ENCODE data around the gene ACAA2. TPM values are rescaled to one million over a fixed set of nuclear protein-coding genes. Genes with fewer than 3 reads are reported as not detected.

The ACAA2 gene
- total RNA-seq, 1 experiment from 2014 or later, result 18.2 TPM

DNA sequence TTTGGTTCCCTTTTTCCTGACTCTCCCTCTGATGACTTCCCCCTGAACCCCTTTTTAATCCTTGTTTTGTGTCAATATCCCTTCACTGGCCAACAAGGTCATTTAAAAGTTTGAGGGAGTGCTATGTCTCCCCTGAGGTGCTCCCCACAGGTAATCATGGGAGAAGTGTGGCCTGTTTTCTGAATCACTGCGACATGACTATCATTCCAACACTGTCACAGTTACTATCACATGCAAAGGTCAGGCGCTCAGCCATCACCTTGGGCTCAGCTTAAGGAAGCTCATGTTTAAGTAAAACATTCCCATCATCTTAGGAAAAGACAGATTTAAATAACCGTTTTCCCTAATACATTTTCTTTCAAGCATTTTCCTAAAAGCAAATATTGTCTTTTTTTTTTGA, 20.9 kb upstream of the ACAA2 start:
- no peaks in the 10 kb centered on the region for H3K9me3 ChIP-seq (ENCODE audit: control insufficient read depth in 1 of 2, insufficient read depth in 1 of 2, low read depth in 1 of 2, low read length in 2 of 2)
- TF ChIP-seq, protein P1, sequence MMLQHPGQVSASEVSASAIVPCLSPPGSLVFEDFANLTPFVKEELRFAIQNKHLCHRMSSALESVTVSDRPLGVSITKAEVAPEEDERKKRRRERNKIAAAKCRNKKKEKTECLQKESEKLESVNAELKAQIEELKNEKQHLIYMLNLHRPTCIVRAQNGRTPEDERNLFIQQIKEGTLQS (IDR thresholded peaks at IDR 0.05), result no peak
- TF ChIP-seq CEBPB (IDR thresholded peaks at IDR 0.05; ENCODE audit: low read depth) (no peak), EZH2phosphoT487 (IDR thresholded peaks at IDR 0.05; ENCODE audit: borderline replicate concordance) (no peak), SP1 (IDR thresholded peaks at IDR 0.05; ENCODE audit: low read depth) (no peak), SIN3A (IDR thresholded peaks at IDR 0.05; ENCODE audit: low read depth) (no peak), EZH2 (IDR thresholded peaks at IDR 0.05) (no peak), RAD21 (IDR thresholded peaks at IDR 0.05; ENCODE audit: low read depth) (no peak), YY1 (IDR thresholded peaks at IDR 0.05; ENCODE audit: extremely low read depth, insufficient replicate concordance, low read depth, low read length) (no peak), FOSL1 (IDR thresholded peaks at IDR 0.05; ENCODE audit: low read depth) (no peak), ZFX (IDR thresholded peaks at IDR 0.05) (no peak)
- TF ChIP-seq, protein P2, sequence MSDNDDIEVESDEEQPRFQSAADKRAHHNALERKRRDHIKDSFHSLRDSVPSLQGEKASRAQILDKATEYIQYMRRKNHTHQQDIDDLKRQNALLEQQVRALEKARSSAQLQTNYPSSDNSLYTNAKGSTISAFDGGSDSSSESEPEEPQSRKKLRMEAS (IDR thresholded peaks at IDR 0.05), result no peak
- TF ChIP-seq, protein P3, sequence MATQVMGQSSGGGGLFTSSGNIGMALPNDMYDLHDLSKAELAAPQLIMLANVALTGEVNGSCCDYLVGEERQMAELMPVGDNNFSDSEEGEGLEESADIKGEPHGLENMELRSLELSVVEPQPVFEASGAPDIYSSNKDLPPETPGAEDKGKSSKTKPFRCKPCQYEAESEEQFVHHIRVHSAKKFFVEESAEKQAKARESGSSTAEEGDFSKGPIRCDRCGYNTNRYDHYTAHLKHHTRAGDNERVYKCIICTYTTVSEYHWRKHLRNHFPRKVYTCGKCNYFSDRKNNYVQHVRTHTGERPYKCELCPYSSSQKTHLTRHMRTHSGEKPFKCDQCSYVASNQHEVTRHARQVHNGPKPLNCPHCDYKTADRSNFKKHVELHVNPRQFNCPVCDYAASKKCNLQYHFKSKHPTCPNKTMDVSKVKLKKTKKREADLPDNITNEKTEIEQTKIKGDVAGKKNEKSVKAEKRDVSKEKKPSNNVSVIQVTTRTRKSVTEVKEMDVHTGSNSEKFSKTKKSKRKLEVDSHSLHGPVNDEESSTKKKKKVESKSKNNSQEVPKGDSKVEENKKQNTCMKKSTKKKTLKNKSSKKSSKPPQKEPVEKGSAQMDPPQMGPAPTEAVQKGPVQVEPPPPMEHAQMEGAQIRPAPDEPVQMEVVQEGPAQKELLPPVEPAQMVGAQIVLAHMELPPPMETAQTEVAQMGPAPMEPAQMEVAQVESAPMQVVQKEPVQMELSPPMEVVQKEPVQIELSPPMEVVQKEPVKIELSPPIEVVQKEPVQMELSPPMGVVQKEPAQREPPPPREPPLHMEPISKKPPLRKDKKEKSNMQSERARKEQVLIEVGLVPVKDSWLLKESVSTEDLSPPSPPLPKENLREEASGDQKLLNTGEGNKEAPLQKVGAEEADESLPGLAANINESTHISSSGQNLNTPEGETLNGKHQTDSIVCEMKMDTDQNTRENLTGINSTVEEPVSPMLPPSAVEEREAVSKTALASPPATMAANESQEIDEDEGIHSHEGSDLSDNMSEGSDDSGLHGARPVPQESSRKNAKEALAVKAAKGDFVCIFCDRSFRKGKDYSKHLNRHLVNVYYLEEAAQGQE (IDR thresholded peaks at IDR 0.05; ENCODE audit: low read depth), result no peak
- TF ChIP-seq, protein P4, sequence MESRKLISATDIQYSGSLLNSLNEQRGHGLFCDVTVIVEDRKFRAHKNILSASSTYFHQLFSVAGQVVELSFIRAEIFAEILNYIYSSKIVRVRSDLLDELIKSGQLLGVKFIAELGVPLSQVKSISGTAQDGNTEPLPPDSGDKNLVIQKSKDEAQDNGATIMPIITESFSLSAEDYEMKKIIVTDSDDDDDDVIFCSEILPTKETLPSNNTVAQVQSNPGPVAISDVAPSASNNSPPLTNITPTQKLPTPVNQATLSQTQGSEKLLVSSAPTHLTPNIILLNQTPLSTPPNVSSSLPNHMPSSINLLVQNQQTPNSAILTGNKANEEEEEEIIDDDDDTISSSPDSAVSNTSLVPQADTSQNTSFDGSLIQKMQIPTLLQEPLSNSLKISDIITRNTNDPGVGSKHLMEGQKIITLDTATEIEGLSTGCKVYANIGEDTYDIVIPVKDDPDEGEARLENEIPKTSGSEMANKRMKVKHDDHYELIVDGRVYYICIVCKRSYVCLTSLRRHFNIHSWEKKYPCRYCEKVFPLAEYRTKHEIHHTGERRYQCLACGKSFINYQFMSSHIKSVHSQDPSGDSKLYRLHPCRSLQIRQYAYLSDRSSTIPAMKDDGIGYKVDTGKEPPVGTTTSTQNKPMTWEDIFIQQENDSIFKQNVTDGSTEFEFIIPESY (IDR thresholded peaks at IDR 0.05; ENCODE audit: extremely low read depth, insufficient replicate concordance, low read length), result no peak
- H3K4me3 ChIP-seq (replicated peaks in 1 of 2; ENCODE audit: low read depth in 1 of 2, low read length in 2 of 2), result no peak overlapping the region
- DNase-seq (ENCODE audit: low read depth, low spot score) (no peak), ATAC-seq (no peak)
- BruUV-seq (replicated peaks), result no TSS peak
- ChIA-PET POLR2A (no interaction called here), CTCF (no interaction called here), RAD21 (ENCODE audit: low non-redundant PET in 1 of 2, low total read pairs in 2 of 2, uncharacterized antibody in 2 of 2, unreplicated experiment in 2 of 2) (no interaction called here)
- H3K4me2 ChIP-seq (ENCODE audit: low read length), result no peak overlapping the region
- H3K79me2 ChIP-seq (ENCODE audit: insufficient read depth, low read length), result no peaks in the 10 kb centered on the region
- peaks cover 0 to 16% of the 10 kb centered on the region in 2 experiments; a peak in 2 of 4 replicates for H3K4me1 ChIP-seq (ENCODE audit: control insufficient read depth in 1 of 2, insufficient read depth in 2 of 2, low read length in 2 of 2)
- H3K9me2 ChIP-seq (ENCODE audit: insufficient read depth), result no peaks in the 10 kb centered on the region
- no peak overlapping the region for H3K27ac ChIP-seq (ENCODE audit: low read depth, low read length)
- no peaks in the 10 kb centered on the region for H3K27me3 ChIP-seq (ENCODE audit: insufficient read depth, low read length)
- H3K9ac ChIP-seq (ENCODE audit: low read length), result no peak overlapping the region
- no peak overlapping the region for H2AFZ ChIP-seq (ENCODE audit: low read depth, low read length, poor library complexity, severe bottlenecking)
- no peaks in the 10 kb centered on the region for H4K20me1 ChIP-seq (ENCODE audit: insufficient read depth)
- peaks cover 0 to 2% of the 10 kb centered on the region in 2 experiments; a peak in 1 of 4 replicates for H3K36me3 ChIP-seq (ENCODE audit: control insufficient read depth in 1 of 2, insufficient read depth in 2 of 2, low read length in 2 of 2)
- intact Hi-C loops (cut with micrococcal nuclease), result no loop called here
